ENCODE data around the gene HCN1. TPM values are rescaled to one million over a fixed set of nuclear protein-coding genes. Genes with fewer than 3 reads are reported as not detected.
A peak's percentile ranks its signal among the peaks of the same experiment; 100 is the strongest.

HCN1 gene
- not detected in 2 replicates for total RNA-seq

DNA sequence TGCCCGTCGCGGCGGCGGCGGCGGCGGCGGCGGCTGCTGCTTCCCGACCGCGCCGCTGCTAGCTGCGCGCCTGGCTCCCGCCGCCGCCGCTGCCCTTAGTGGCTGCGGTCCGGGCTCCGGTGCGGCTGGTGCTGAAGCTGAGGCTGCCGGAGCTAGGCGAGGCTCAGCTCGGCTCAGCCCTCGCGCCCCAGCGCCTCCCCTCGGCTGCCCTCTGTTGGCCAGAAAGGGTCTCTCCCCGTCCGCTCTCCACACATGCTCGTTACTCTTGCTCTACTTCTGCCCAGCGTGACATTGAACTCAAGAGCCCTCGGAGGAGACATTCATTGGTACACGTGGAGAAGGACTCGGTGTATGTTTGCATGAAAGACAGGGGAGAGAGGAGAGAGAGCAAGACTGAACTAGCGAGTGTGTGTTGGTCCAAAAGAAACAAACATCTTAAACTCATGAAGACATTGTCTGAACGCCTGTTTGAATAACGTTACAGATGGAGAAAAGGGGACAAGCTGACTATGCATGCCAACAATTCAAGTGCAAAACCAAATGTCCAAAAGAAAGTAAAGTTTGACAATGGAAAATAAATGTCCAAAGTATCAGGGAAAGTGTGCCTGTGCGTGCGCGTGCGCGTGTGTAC, at the start of gene HCN1:
Gene HCN1 (minus strand): TSS at position 175 of the 631 bp plus-strand sequence.
- TF ChIP-seq, protein P1, sequence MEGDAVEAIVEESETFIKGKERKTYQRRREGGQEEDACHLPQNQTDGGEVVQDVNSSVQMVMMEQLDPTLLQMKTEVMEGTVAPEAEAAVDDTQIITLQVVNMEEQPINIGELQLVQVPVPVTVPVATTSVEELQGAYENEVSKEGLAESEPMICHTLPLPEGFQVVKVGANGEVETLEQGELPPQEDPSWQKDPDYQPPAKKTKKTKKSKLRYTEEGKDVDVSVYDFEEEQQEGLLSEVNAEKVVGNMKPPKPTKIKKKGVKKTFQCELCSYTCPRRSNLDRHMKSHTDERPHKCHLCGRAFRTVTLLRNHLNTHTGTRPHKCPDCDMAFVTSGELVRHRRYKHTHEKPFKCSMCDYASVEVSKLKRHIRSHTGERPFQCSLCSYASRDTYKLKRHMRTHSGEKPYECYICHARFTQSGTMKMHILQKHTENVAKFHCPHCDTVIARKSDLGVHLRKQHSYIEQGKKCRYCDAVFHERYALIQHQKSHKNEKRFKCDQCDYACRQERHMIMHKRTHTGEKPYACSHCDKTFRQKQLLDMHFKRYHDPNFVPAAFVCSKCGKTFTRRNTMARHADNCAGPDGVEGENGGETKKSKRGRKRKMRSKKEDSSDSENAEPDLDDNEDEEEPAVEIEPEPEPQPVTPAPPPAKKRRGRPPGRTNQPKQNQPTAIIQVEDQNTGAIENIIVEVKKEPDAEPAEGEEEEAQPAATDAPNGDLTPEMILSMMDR (IDR thresholded peaks at IDR 0.05; ENCODE audit: insufficient read depth, low read length, poor library complexity, severe bottlenecking) = peak; percentile 79
- Histone ChIP-seq H3K27me3 (ENCODE audit: control insufficient read depth, insufficient read depth, low read length) (peaks cover 10% of the 10 kb centered on the region), H3K36me3 (ENCODE audit: control insufficient read depth, insufficient read depth, low read length) (no peaks in the 10 kb centered on the region), H3K4me3 (ENCODE audit: low read depth, low read length) (no peak within 1 kb of the TSS)
- DNase-seq (ENCODE audit: low read depth) = peak; percentile 9

DNA sequence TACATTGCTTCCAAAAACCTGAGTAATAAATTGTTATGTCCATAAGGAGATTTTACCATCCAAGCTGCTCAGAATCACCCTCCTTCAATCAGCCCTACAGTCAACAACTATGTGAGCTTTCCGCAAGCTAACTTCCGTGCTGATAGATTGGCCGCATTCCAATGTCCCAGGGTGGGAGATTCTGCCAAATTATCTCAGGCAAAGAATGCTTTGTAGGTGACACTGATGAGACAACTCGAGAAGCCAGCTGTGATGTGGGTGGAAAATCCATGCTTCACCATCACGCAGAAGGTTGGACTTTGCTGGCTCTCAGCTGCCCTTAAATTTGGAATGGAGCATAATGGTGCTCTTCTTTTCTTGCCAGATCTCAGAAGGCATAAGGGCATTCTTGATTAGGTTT, 44.9 kb upstream of the HCN1 start:
- TF ChIP-seq, protein P1 (IDR thresholded peaks at IDR 0.05; ENCODE audit: insufficient read depth, low read length, poor library complexity, severe bottlenecking) = no peak

GRCh38 chr5:45737153-45737552, 41.0 kb upstream of the HCN1 start:
- TF ChIP-seq, protein P1 (IDR thresholded peaks at IDR 0.05; ENCODE audit: insufficient read depth, low read length, poor library complexity, severe bottlenecking) = no peak
- Histone ChIP-seq H3K27me3 (ENCODE audit: control insufficient read depth, insufficient read depth, low read length) (no peaks in the 10 kb centered on the region), H3K4me3 (ENCODE audit: low read depth, low read length) (no peak overlapping the region), H3K36me3 (ENCODE audit: control insufficient read depth, insufficient read depth, low read length) (no peaks in the 10 kb centered on the region)
- DNase-seq (ENCODE audit: low read depth) = no peak

More for the DNA sequence above, 44.9 kb upstream of the HCN1 start:
- Histone ChIP-seq H3K36me3 (ENCODE audit: control insufficient read depth, insufficient read depth, low read length) (no peaks in the 10 kb centered on the region), H3K27me3 (ENCODE audit: control insufficient read depth, insufficient read depth, low read length) (no peaks in the 10 kb centered on the region), H3K4me3 (ENCODE audit: low read depth, low read length) (no peak overlapping the region)
- DNase-seq (ENCODE audit: low read depth) = no peak

GRCh38 chr5:45725537-45725936, 29.4 kb upstream of the HCN1 start:
- Histone ChIP-seq H3K4me3 (ENCODE audit: low read depth, low read length) (no peak overlapping the region), H3K36me3 (ENCODE audit: control insufficient read depth, insufficient read depth, low read length) (no peaks in the 10 kb centered on the region), H3K27me3 (ENCODE audit: control insufficient read depth, insufficient read depth, low read length) (no peaks in the 10 kb centered on the region)
- TF ChIP-seq, protein P1 (IDR thresholded peaks at IDR 0.05; ENCODE audit: insufficient read depth, low read length, poor library complexity, severe bottlenecking) = no peak
- DNase-seq (ENCODE audit: low read depth) = no peak

DNA sequence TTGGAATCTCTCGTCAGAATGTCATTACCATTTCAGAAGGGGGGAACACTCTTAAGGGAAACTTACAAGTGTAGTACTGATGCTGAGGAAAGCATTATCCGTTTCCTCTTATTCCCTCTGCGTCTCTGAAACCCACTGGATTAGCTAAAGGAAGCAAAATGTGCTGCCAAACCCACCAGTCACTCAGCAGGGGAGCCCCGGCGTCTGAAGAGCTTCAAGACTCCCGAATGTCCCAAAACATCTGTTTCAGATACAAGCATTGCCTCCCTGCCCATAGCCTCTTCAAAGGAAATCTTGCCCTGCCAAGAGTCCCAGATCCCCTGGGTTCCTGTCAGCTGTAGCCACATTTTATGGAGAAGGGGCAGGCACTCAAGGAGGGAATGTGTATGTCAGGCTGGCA, 1.0 kb upstream of the HCN1 start:
- Histone ChIP-seq H3K27me3 (ENCODE audit: control insufficient read depth, insufficient read depth, low read length) (peaks cover 10% of the 10 kb centered on the region), H3K4me3 (ENCODE audit: low read depth, low read length) (no peak overlapping the region), H3K36me3 (ENCODE audit: control insufficient read depth, insufficient read depth, low read length) (no peaks in the 10 kb centered on the region)
- no peak for DNase-seq (ENCODE audit: low read depth)
- TF ChIP-seq, protein P1 (IDR thresholded peaks at IDR 0.05; ENCODE audit: insufficient read depth, low read length, poor library complexity, severe bottlenecking) = no peak

DNA sequence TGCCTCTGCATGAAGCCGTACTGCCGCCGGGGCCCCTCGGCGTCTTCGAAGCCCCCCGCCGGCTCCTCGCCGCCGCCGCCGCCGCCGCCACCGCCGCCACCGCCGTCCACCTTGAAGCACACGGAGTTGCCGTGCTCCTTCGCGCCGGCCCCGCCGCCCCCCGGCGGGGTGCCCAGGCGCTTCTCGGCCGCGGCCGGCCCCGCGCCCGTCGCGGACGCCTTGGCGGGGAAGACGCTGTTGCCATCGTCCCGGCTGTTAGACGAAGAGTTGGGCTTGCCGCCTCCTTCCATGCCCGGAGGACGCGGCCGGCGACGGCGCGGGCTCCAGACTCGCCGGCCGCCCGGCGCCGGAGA, 400 bp downstream of the HCN1 start:
- H3K27me3 ChIP-seq (ENCODE audit: control insufficient read depth, insufficient read depth, low read length) = peaks cover 10% of the 10 kb centered on the region
- no peak overlapping the region for H3K4me3 ChIP-seq (ENCODE audit: low read depth, low read length)
- TF ChIP-seq, protein P1 (IDR thresholded peaks at IDR 0.05; ENCODE audit: insufficient read depth, low read length, poor library complexity, severe bottlenecking) = no peak
- no peaks in the 10 kb centered on the region for H3K36me3 ChIP-seq (ENCODE audit: control insufficient read depth, insufficient read depth, low read length)
- no peak for DNase-seq (ENCODE audit: low read depth)

Measured in kidney epithelial cell (primary cell).